Measurements from ENCODE around the gene GRPEL1. TPM values are rescaled to one million over a fixed set of nuclear protein-coding genes. Genes with fewer than 3 reads are reported as not detected.

The GRPEL1 gene
- total RNA-seq, 1 experiment from 2014 or later = 40.7 TPM

GRCh38 chr4:7070729-7071511 lies 3.1 kb upstream of the GRPEL1 start:
- no peak overlapping the region for H4K8ac ChIP-seq (replicated peaks; ENCODE audit: insufficient read length, low read depth, low read length)
- no peak overlapping the region for H2BK5ac ChIP-seq (ENCODE audit: insufficient read length, low read length)
- no peak overlapping the region for H3K23ac ChIP-seq (ENCODE audit: insufficient read length, low read depth, low read length)
- no peak overlapping the region for H2BK15ac ChIP-seq (ENCODE audit: low read depth, low read length)
- no peaks in the 10 kb centered on the region; the same call in 1 of the 2 replicates for H3K27me3 ChIP-seq (ENCODE audit: insufficient read depth, low read length)
- H3K4ac ChIP-seq (ENCODE audit: low read depth, low read length) = no peak overlapping the region
- H3K79me2 ChIP-seq (ENCODE audit: insufficient read depth, low read length) = peaks cover 13% of the 10 kb centered on the region; the same call in 1 of the 2 replicates
- H4K91ac ChIP-seq (ENCODE audit: insufficient read length, low read depth, low read length) = no peak overlapping the region
- no peak overlapping the region for H3K4me2 ChIP-seq (ENCODE audit: insufficient read depth, insufficient read length, low read length)
- WGBS (ENCODE audit: extremely low coverage, insufficient read length, low lambda C conversion rate) = no CpG with 5 or more reads among the region's 23 CpGs
- H3K27ac ChIP-seq (ENCODE audit: insufficient read length, low read depth, low read length) = no peak overlapping the region
- Mint-ChIP-seq H3K36me3 (ENCODE audit: insufficient read depth in 1 of 3, low read depth in 3 of 3) (peaks cover 0 to 6% (median 0%) of the 10 kb centered on the region in 3 experiments; a peak in 4 of 7 replicates), H3K4me1 (peaks cover 12 to 21% of the 10 kb centered on the region in 2 experiments), H3K4me3 (peak overlapping the region in 1 of 2 experiments; percentile 3; a peak in 1 of 5 replicates), H3K27ac (no peak overlapping the region), H3K9me3 (no peaks in the 10 kb centered on the region), H3K27me3 (ENCODE audit: low read depth) (peaks cover 51% of the 10 kb centered on the region)
- H2AK5ac ChIP-seq (ENCODE audit: insufficient read length, low read length) = no peak overlapping the region
- H3K56ac ChIP-seq (ENCODE audit: insufficient read length, low read depth, low read length) = no peak overlapping the region
- H3K79me1 ChIP-seq (ENCODE audit: insufficient read depth, low read depth, low read length, poor library complexity, severe bottlenecking) = peaks cover 5% of the 10 kb centered on the region
- no peaks in the 10 kb centered on the region for H4K20me1 ChIP-seq (ENCODE audit: control insufficient read depth, insufficient read depth, insufficient read length)
- TF ChIP-seq CTCF (conservative IDR thresholded peaks at IDR 0.05) = peak; percentile 98
- no peak overlapping the region for H2BK20ac ChIP-seq (ENCODE audit: low read depth, low read length, poor library complexity, severe bottlenecking)
- H3K18ac ChIP-seq (ENCODE audit: insufficient read length, low read depth, low read length) = no peak overlapping the region
- no peak overlapping the region for H3K14ac ChIP-seq (ENCODE audit: insufficient read depth, low read length)
- H2AFZ ChIP-seq (ENCODE audit: low read length) = no peak overlapping the region
- H2BK12ac ChIP-seq (ENCODE audit: insufficient read length, low read depth, low read length) = no peak overlapping the region
- no peak overlapping the region for H3K9ac ChIP-seq (ENCODE audit: extremely low read depth, insufficient read length, low read length)
- peaks cover 4% of the 10 kb centered on the region for H3K4me1 ChIP-seq (ENCODE audit: insufficient read depth, low read length)
- H4K5ac ChIP-seq (ENCODE audit: insufficient read length, low read depth, low read length) = no peak overlapping the region
- H3T11ph ChIP-seq (ENCODE audit: low read length) = no peak overlapping the region
- peak; percentile 93 for DNase-seq
- no peak overlapping the region for H2BK120ac ChIP-seq (ENCODE audit: low read depth, low read length, poor library complexity, severe bottlenecking)
- no peaks in the 10 kb centered on the region for H3K9me3 ChIP-seq (ENCODE audit: control insufficient read depth, low read depth, low read length)
- peaks cover 10% of the 10 kb centered on the region for H3K23me2 ChIP-seq (ENCODE audit: insufficient read length, low read depth, low read length, poor library complexity, severe bottlenecking)

Data from H9 (cell line).